IMR-90 (cell line): ENCODE results near the gene C11orf68. TPM values are rescaled to one million over a fixed set of nuclear protein-coding genes. Genes with fewer than 3 reads are reported as not detected.

ENCODE experiments used
- ATAC-seq: fragments of 200-7000 bp; cut with Tn5 transposase; 2 replicates; pipeline ENCODE4 v1.9.1; 2020; ENCODE audit warnings: low read depth, mild to moderate bottlenecking, moderate library complexity
- BruUV-seq: library from RNA; stranded (reverse); fragments of 400-500 nt; replicated peaks from 2 replicates; lab custom pipeline; 2021; lab: Mats Ljungman, UMichigan
- CTCF ChIA-PET: fragments of 300-600 bp; formaldehyde crosslinking; extraction: SDS; loops from one replicate; lab custom pipeline; 2021; ENCODE audit warnings: antibody characterized with exemption; lab: Yijun Ruan, JAX
- POLR2A ChIA-PET: fragments of 300-600 bp; sonication (Branson Sonifier 250); formaldehyde crosslinking; loops from one replicate; lab custom pipeline; 2022; ENCODE audit warnings: antibody characterized with exemption; ENCODE audit not compliant: unreplicated experiment; lab: Charles Lee
- DNase-seq: peaks from one replicate; pipeline ENCODE4 v3.0.0; 2013
- H2AFZ ChIP-seq: replicated peaks from 2 replicates; pipeline ENCODE3; 2013; ENCODE audit warnings: low read length, mild to moderate bottlenecking; ENCODE audit not compliant: poor library complexity
- H2AK5ac ChIP-seq: 2 replicates; pipeline ENCODE4 v1.6.1; 2013; ENCODE audit warnings: low read depth, low read length, inconsistent platforms
- H2AK9ac ChIP-seq: replicated peaks from 2 replicates; pipeline ENCODE3; 2013; ENCODE audit warnings: mild to moderate bottlenecking, low read depth, low read length, moderate library complexity; ENCODE audit not compliant: poor library complexity
- H2BK120ac ChIP-seq: 2 replicates; pipeline ENCODE4 v1.6.1; 2013; ENCODE audit warnings: low read depth, low read length, inconsistent platforms
- H2BK15ac ChIP-seq: 3 replicates; pipeline ENCODE4 v1.6.1; 2013; ENCODE audit warnings: low read depth, low read length, inconsistent platforms
- H2BK20ac ChIP-seq: 2 replicates; pipeline ENCODE4 v1.6.1; 2013; ENCODE audit warnings: low read depth, mild to moderate bottlenecking, inconsistent platforms, low read length, moderate library complexity
- H2BK5ac ChIP-seq: 2 replicates; pipeline ENCODE4 v1.6.1; 2013; ENCODE audit warnings: mild to moderate bottlenecking, low read depth, low read length, inconsistent platforms; ENCODE audit not compliant: poor library complexity, severe bottlenecking
- H3K14ac ChIP-seq: replicated peaks from 2 replicates; pipeline ENCODE4 v1.6.1; 2013; ENCODE audit warnings: low read depth, low read length, inconsistent platforms
- H3K18ac ChIP-seq: 2 replicates; pipeline ENCODE4 v1.6.1; 2013; ENCODE audit warnings: low read depth, low read length, control low read depth
- H3K23ac ChIP-seq: 2 replicates; pipeline ENCODE4 v1.6.1; 2013; ENCODE audit warnings: low read depth, low read length, inconsistent platforms
- H3K27ac ChIP-seq: 2 replicates; pipeline ENCODE4 v1.5.1; 2013; ENCODE audit warnings: mild to moderate bottlenecking, control low read depth, low read length; ENCODE audit not compliant: insufficient read depth
- H3K27me3 ChIP-seq: 2 replicates; pipeline ENCODE4 v1.6.1; 2013; ENCODE audit warnings: low read length; ENCODE audit not compliant: control insufficient read depth, insufficient read depth
- H3K36me3 ChIP-seq: 2 replicates; pipeline ENCODE4 v1.6.1; 2013; ENCODE audit warnings: low read length, mixed read lengths; ENCODE audit not compliant: control insufficient read depth, insufficient read depth
- H3K4ac ChIP-seq: 2 replicates; pipeline ENCODE4 v1.6.1; 2013; ENCODE audit warnings: low read depth, low read length, inconsistent platforms
- H3K4me1 ChIP-seq: 2 replicates; pipeline ENCODE4 v1.6.1; 2013; ENCODE audit warnings: low read length, mixed read lengths; ENCODE audit not compliant: control insufficient read depth, insufficient read depth
- H3K4me2 ChIP-seq: 2 replicates; pipeline ENCODE4 v1.6.1; 2013; ENCODE audit warnings: low read depth, mild to moderate bottlenecking, control low read depth, low read length, moderate library complexity
- H3K4me3 ChIP-seq: 2 replicates; pipeline ENCODE4 v1.5.1; 2013; ENCODE audit warnings: low read depth, mild to moderate bottlenecking, control low read depth, low read length, moderate library complexity; ENCODE audit not compliant: insufficient read depth
- H3K56ac ChIP-seq: 2 replicates; pipeline ENCODE4 v1.6.1; 2013; ENCODE audit warnings: low read length, inconsistent platforms; ENCODE audit not compliant: insufficient read depth; ENCODE audit errors: extremely low read depth
- H3K79me1 ChIP-seq, 2 experiments: 2 replicates each; pipeline ENCODE4 v1.6.1; 2013; ENCODE audit warnings: low read length in 2 of 2, inconsistent platforms in 1 of 2, low read depth in 1 of 2
- H3K9ac ChIP-seq: 2 replicates; pipeline ENCODE4 v1.6.1; 2013; ENCODE audit warnings: low read depth, low read length, control low read depth
- H3K9me1 ChIP-seq: 2 replicates; pipeline ENCODE4 v1.6.1; 2013; ENCODE audit warnings: low read length, inconsistent platforms; ENCODE audit not compliant: insufficient read depth
- H3K9me3 ChIP-seq: 2 replicates; pipeline ENCODE4 v1.6.1; 2013; ENCODE audit warnings: low read length; ENCODE audit not compliant: control insufficient read depth, insufficient read depth
- H4K20me1 ChIP-seq: 2 replicates; pipeline ENCODE4 v1.6.1; 2013; ENCODE audit warnings: low read length, inconsistent platforms; ENCODE audit not compliant: insufficient read depth
- H4K5ac ChIP-seq: 2 replicates; pipeline ENCODE4 v1.6.1; 2013; ENCODE audit warnings: mild to moderate bottlenecking, low read depth, low read length, control low read depth
- H4K8ac ChIP-seq, 2 experiments: 2 replicates each; pipeline ENCODE4 v1.6.1; 2013; ENCODE audit warnings: low read depth in 2 of 2, low read length in 2 of 2, control low read depth in 1 of 2, inconsistent platforms in 1 of 2
- H4K91ac ChIP-seq: 2 replicates; pipeline ENCODE4 v1.6.1; 2013; ENCODE audit warnings: low read depth, low read length, inconsistent platforms; ENCODE audit not compliant: insufficient read depth
- BHLHE40 ChIP-seq: fragments of 150-350 bp; IDR thresholded peaks from 2 replicates; pipeline ENCODE4 v1.6.1; 2016; ENCODE audit warnings: mild to moderate bottlenecking, low read depth, low read length
- RCOR1 ChIP-seq: IDR thresholded peaks from 2 replicates; pipeline ENCODE4 v1.6.1; 2012; ENCODE audit warnings: mild to moderate bottlenecking, low read length, improper control_type of control experiment; ENCODE audit not compliant: insufficient replicate concordance
- WGBS, 2 experiments: methylation state at CpG; one replicate each; pipeline versions ENCODE4 v1.1.5 to v1.1.7; 2013; ENCODE audit warnings: missing lambda C conversion rate in 2 of 2; ENCODE audit not compliant: insufficient read length in 1 of 2; ENCODE audit errors: extremely low coverage in 2 of 2; 5-methylcytosine and 5-hydroxymethylcytosine counted together
- dilution Hi-C: fragments of 300-500 bp; cut with HindIII; formaldehyde crosslinking; loops from one replicate; pipeline ENCODE4 v1.14.3; 2018; ENCODE audit warnings: low sequenced_read_pairs; ENCODE audit not compliant: unreplicated experiment
- in situ Hi-C: fragments of 300-500 bp; cut with MboI; formaldehyde crosslinking; loops from 3 replicates; pipeline ENCODE4 v1.14.3; 2019; ENCODE audit warnings: low sequenced_read_pairs, inconsistent platforms, mixed read lengths
- intact Hi-C: fragments of 100-400 bp; cut with micrococcal nuclease; formaldehyde crosslinking; loops from 2 replicates; pipeline ENCODE4 v1.10.0; 2022
- polyA plus RNA-seq, 3 experiments: library from polyadenylated mRNA; depleted of rRNA; stranded (reverse); fragments of >200 nt; gene quantifications; 2 replicates each; pipeline ENCODE4 v1.2.3, GENCODE V29; 2012; ENCODE audit warnings: low replicate concordance in 1 of 3
- total RNA-seq: library from RNA; depleted of rRNA; stranded (reverse); fragments of >200 nt; gene quantifications from 2 replicates; pipeline ENCODE4 v1.2.3, GENCODE V29; 2012

C11orf68 gene
- total and polyA plus RNA-seq, 2 of the 4 experiments (the other 2 are of a cell fraction), result 20.3 to 104 TPM

DNA sequence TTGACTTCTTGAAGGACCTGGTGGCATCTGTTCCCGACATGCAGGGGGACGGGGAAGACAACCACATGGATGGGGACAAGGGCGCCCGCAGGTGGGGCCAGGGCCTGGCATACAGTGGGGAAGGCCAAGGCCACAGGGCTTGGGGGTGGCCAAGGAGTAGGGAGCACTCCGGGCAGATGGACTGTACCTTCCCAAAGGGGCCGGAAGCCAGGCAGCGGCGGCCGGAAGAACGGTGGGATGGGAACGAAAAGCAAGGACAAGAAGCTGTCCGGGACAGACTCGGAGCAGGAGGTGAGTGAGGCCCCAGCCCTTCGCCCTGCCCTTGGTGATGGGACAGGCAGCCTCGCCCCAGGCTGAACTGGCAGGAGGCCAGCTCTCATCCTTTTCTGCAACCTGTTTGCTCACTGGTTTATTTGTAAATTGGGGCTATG, 1.5 kb upstream of the C11orf68 start:
- peak overlapping the region; percentile 93 for H3K27ac ChIP-seq

More for the DNA sequence above, 1.5 kb upstream of the C11orf68 start:
- Histone ChIP-seq H3K79me1 (peaks cover 12 to 51% of the 10 kb centered on the region in 2 experiments), H2BK5ac (peak overlapping the region; percentile 85), H3K4me1 (peaks cover 32% of the 10 kb centered on the region), H3K4ac (peak overlapping the region; percentile 73), H4K8ac (peak overlapping the region in 1 of 2 experiments; percentile 32; a peak in 1 of 4 replicates), H3K14ac (peak overlapping the region; percentile 70), H3K23ac (peak overlapping the region; percentile 62), H2BK120ac (no peak overlapping the region; the same call in 1 of the 2 replicates), H4K20me1 (peaks cover 11% of the 10 kb centered on the region), H2BK20ac (no peak overlapping the region), H3K56ac (peak overlapping the region; percentile 55; the same call in 1 of the 2 replicates), H3K4me2 (peak overlapping the region; percentile 84), H4K91ac (peak overlapping the region; percentile 35; the same call in 1 of the 2 replicates), H3K9me3 (no peaks in the 10 kb centered on the region), H2BK15ac (no peak overlapping the region), H2AK9ac (peak overlapping the region; percentile 98), H3K18ac (no peak overlapping the region), H3K4me3 (peak overlapping the region; percentile 91), H4K5ac (no peak overlapping the region), H3K27me3 (no peaks in the 10 kb centered on the region), H2AFZ (peak overlapping the region; percentile 94), H3K36me3 (peaks cover 41% of the 10 kb centered on the region), H3K9ac (peak overlapping the region; percentile 78), H3K9me1 (peaks cover 17% of the 10 kb centered on the region), H2AK5ac (peak overlapping the region; percentile 66)
- ChIA-PET POLR2A (no interaction called here), CTCF (no interaction called here)
- DNase-seq, result no peak
- no peak for ATAC-seq
- WGBS, 2 experiments, result 53% methylated on average over 11 of the region's 15 CpGs; no CpG with 5 or more reads in 1 of the 2 experiments
- TF ChIP-seq BHLHE40 (no peak), RCOR1 (no peak)
- intact Hi-C loops (no loop called here), in situ Hi-C loops (no loop called here), dilution Hi-C loops (no loop called here)
- BruUV-seq, result no TSS peak
